HG02938 (cell line): ENCODE results near the gene NDRG2.

Source experiments
- ATAC-seq: cut with Tn5 transposase; IDR thresholded peaks from one replicate; pipeline ENCODE4 v1.9.1; 2021; ENCODE audit warnings: mild to moderate bottlenecking, moderate library complexity; ENCODE audit not compliant: unreplicated experiment

Gene NDRG2

GRCh38 chr14:20978687-20979086, 46.2 kb downstream of the NDRG2 start:
- ATAC-seq, result no peak

GRCh38 chr14:20976291-20976690, 48.6 kb downstream of the NDRG2 start:
- no peak for ATAC-seq

DNA sequence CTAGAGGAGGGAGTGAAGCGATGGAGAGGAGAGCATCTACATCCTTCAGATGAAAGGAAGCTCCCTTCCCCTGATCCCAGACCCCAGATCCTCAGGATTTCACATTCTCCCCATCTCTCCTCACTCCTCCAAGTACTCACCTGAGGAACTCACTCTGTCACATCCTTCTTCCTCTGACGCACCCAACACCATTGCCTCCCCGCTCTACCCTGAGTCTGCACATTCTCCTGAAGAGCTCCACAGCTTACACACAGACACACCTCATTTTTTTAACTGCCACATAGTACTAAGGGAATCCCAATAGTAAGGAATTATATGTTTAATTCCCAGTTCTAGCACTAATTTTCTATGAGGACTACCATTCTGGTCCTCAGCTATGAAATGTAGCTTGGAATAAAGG, 51.4 kb downstream of the NDRG2 start:
- no peak for ATAC-seq

- ATAC-seq, result peak; percentile 28
Measured at GRCh38 chr14:20971705-20972021, 53.2 kb downstream of the NDRG2 start.

DNA sequence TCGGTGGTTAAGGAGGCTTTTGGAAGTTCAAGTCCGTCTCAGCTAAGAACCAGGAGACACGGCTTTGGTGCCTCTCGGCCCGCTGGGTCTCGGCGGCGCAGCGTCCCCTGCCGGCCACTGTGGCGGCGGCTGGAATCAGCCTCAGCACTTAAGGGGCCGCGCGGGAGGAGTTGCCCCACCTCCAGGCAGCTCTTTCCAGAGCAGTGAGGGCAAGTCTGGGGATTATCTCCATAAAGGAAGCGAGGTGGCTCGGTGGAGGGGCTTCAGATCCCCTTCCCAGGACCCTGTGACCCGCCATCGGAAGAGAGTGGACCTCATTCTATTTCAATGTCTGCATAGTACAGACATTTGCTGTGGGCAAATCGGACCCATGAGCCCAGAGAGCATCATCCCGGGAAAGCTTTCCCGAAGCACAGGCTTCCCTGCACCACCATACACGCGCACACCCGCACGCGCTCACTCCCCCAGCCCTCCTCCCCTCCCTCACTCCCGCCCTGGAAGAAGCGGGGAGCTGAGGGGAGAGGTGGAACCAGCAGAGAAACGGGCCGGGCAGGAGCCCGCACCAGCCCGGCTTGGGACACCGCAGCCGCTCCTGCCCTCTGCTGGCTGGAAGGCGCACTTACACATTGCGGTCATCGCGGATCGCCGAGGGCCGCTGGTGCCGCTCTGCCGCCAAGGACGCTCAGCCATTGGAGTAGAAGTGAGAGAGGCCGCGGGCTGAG, 53.7 kb downstream of the NDRG2 start:
- peak; percentile 82 for ATAC-seq

GRCh38 chr14:20970647-20970982, 54.2 kb downstream of the NDRG2 start:
- peak; percentile 8 for ATAC-seq

DNA sequence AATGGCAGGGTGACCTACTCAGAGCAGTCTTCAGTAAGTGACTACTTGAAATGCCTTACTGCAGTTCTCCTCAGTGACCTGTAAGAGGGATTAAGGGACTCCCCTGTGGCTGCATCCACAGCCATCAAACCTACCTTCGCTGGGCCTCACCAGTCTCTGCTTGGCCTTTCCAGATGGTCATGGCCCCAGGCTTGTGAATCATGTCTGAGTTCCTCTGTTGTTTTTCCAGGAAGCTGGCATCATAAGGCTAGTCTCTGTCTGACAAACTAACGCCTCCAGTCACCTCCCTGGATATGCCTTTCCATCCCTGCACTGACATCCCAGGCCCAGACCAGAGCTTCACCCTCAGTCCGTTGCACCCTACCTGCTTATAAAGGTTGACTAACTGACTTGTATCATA, 55.5 kb downstream of the NDRG2 start:
- no peak for ATAC-seq
